Endometrium (tissue), 2 donors: ENCODE results near the gene IL3.
A peak's percentile ranks its signal among the peaks of the same experiment; 100 is the strongest.

Experiments used
- FAIRE-seq: peaks from 2 replicates; lab custom pipeline; 2012; peaks lifted over from hg19 to GRCh38; lab: Jason Lieb, UNC
- donor health status: control.
- donor health status: control.

The IL3 gene

GRCh38 chr5:132060501-132061161 is at the start of gene IL3:
Gene IL3, plus strand, starts transcription at chr5:132060655. Its CDS starts 52 bp downstream, at chr5:132060707.
- no peak for FAIRE-seq

GRCh38 chr5:132010989-132011621 is 49.4 kb upstream of the IL3 start:
- FAIRE-seq = no peak

- no peak for FAIRE-seq
These were observed 48.7 kb upstream of the IL3 start, which contains the start of gene ACSL6 for GRCh38 chr5:132011622-132012343. Gene ACSL6, minus strand, starts transcription at chr5:132011658. Its CDS starts 105 bp downstream, at chr5:132011553.

- no peak for FAIRE-seq
These were observed 48.0 kb upstream of the IL3 start for GRCh38 chr5:132012371-132013005.

- no peak for FAIRE-seq
These were observed 47.3 kb upstream of the IL3 start for GRCh38 chr5:132013006-132013689.

GRCh38 chr5:132013711-132014110 is 46.7 kb upstream of the IL3 start:
- no peak for FAIRE-seq

GRCh38 chr5:132016721-132017250 is 43.7 kb upstream of the IL3 start:
- no peak for FAIRE-seq

GRCh38 chr5:132017316-132017715 is 43.1 kb upstream of the IL3 start:
- FAIRE-seq = no peak

- FAIRE-seq = no peak
These were observed 42.5 kb upstream of the IL3 start for GRCh38 chr5:132017738-132018625.

- no peak for FAIRE-seq
These were observed 41.1 kb upstream of the IL3 start for GRCh38 chr5:132019337-132019736.

- no peak for FAIRE-seq
These were observed 40.4 kb upstream of the IL3 start for GRCh38 chr5:132019857-132020555.

- FAIRE-seq = no peak
These were observed 39.7 kb upstream of the IL3 start for GRCh38 chr5:132020568-132021339.

- FAIRE-seq = peak; percentile 35
These were observed 38.8 kb upstream of the IL3 start for GRCh38 chr5:132021654-132022053.

- no peak for FAIRE-seq
These were observed 37.7 kb upstream of the IL3 start for GRCh38 chr5:132022737-132023136.

GRCh38 chr5:132023258-132024116 is 37.0 kb upstream of the IL3 start:
- FAIRE-seq = no peak

GRCh38 chr5:132024117-132024435 is 36.4 kb upstream of the IL3 start:
- no peak for FAIRE-seq

GRCh38 chr5:132024789-132025402 is 35.6 kb upstream of the IL3 start:
- FAIRE-seq = no peak

- FAIRE-seq = no peak
These were observed 35.0 kb upstream of the IL3 start for GRCh38 chr5:132025403-132025971.
